WTC11 (cell line): ENCODE results near the gene ST6GALNAC3.

Experiments used
- IRF2 ChIP-seq: sonication (generic); formaldehyde crosslinking; IDR thresholded peaks from 2 replicates; pipeline ENCODE4 v1.8.0; 2022; ENCODE audit warnings: low read depth, missing genetic modification reagents, borderline replicate concordance
- JUN ChIP-seq: sonication (generic); formaldehyde crosslinking; IDR thresholded peaks from 2 replicates; pipeline ENCODE4 v1.8.0; 2023; ENCODE audit warnings: mild to moderate bottlenecking, missing genetic modification reagents
- TCF7 ChIP-seq: sonication (generic); formaldehyde crosslinking; IDR thresholded peaks from 2 replicates; pipeline ENCODE4 v1.8.0; 2022; ENCODE audit warnings: mild to moderate bottlenecking, low read depth, missing genetic modification reagents, moderate library complexity
- TF ChIP-seq, protein P1 (sequence below): fragments of 200-600 bp; IDR thresholded peaks from 2 replicates; pipeline ENCODE4 v1.8.0; 2022; ENCODE audit warnings: antibody characterized with exemption
- TF ChIP-seq, protein P2 (sequence below): sonication (generic); formaldehyde crosslinking; IDR thresholded peaks from 2 replicates; pipeline ENCODE4 v1.8.1; 2023; ENCODE audit warnings: mild to moderate bottlenecking, missing genetic modification reagents
- TF ChIP-seq, protein P3 (sequence below): sonication (generic); formaldehyde crosslinking; conservative IDR thresholded peaks from 2 replicates; pipeline ENCODE4 v1.8.1; 2022; ENCODE audit warnings: mild to moderate bottlenecking, missing genetic modification reagents
- TF ChIP-seq, protein P4 (sequence below): sonication (generic); formaldehyde crosslinking; IDR thresholded peaks from 2 replicates; pipeline ENCODE4 v1.8.0; 2022; ENCODE audit warnings: mild to moderate bottlenecking, missing genetic modification reagents
- TF ChIP-seq, protein P5 (sequence below): sonication (generic); formaldehyde crosslinking; IDR thresholded peaks from 2 replicates; pipeline ENCODE4 v1.8.1; 2023; ENCODE audit warnings: mild to moderate bottlenecking, missing genetic modification reagents

DNA sequence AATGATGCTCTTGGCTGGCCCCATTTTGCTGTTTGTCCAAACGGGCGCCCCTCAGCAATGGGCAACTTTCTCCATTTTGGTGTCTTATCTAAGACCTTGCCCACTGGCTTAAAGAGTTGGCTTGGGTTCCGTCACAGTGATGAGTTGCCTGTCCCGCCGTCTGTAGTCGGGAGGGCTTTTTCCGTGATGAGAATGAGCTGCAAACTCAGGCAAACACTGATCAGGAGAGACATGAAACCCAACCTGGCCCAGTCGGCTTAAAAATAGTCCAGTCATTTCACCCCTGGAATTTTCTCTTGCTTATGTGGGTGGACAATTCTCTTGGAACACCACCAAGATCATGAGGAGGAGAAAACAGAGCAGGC is 79.3 kb downstream of the ST6GALNAC3 start:
- TF ChIP-seq, protein P1, sequence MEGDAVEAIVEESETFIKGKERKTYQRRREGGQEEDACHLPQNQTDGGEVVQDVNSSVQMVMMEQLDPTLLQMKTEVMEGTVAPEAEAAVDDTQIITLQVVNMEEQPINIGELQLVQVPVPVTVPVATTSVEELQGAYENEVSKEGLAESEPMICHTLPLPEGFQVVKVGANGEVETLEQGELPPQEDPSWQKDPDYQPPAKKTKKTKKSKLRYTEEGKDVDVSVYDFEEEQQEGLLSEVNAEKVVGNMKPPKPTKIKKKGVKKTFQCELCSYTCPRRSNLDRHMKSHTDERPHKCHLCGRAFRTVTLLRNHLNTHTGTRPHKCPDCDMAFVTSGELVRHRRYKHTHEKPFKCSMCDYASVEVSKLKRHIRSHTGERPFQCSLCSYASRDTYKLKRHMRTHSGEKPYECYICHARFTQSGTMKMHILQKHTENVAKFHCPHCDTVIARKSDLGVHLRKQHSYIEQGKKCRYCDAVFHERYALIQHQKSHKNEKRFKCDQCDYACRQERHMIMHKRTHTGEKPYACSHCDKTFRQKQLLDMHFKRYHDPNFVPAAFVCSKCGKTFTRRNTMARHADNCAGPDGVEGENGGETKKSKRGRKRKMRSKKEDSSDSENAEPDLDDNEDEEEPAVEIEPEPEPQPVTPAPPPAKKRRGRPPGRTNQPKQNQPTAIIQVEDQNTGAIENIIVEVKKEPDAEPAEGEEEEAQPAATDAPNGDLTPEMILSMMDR = no peak
- TF ChIP-seq JUN (CRISPR knock-in tag) (no peak), TCF7 (no peak), IRF2 (CRISPR knock-in tag) (no peak)
- TF ChIP-seq, protein P2, sequence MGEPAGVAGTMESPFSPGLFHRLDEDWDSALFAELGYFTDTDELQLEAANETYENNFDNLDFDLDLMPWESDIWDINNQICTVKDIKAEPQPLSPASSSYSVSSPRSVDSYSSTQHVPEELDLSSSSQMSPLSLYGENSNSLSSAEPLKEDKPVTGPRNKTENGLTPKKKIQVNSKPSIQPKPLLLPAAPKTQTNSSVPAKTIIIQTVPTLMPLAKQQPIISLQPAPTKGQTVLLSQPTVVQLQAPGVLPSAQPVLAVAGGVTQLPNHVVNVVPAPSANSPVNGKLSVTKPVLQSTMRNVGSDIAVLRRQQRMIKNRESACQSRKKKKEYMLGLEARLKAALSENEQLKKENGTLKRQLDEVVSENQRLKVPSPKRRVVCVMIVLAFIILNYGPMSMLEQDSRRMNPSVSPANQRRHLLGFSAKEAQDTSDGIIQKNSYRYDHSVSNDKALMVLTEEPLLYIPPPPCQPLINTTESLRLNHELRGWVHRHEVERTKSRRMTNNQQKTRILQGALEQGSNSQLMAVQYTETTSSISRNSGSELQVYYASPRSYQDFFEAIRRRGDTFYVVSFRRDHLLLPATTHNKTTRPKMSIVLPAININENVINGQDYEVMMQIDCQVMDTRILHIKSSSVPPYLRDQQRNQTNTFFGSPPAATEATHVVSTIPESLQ (CRISPR knock-in tag) = no peak
- TF ChIP-seq, protein P3, sequence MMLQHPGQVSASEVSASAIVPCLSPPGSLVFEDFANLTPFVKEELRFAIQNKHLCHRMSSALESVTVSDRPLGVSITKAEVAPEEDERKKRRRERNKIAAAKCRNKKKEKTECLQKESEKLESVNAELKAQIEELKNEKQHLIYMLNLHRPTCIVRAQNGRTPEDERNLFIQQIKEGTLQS = no peak
- TF ChIP-seq, protein P4, sequence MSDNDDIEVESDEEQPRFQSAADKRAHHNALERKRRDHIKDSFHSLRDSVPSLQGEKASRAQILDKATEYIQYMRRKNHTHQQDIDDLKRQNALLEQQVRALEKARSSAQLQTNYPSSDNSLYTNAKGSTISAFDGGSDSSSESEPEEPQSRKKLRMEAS (CRISPR knock-in tag) = no peak
- TF ChIP-seq, protein P5, sequence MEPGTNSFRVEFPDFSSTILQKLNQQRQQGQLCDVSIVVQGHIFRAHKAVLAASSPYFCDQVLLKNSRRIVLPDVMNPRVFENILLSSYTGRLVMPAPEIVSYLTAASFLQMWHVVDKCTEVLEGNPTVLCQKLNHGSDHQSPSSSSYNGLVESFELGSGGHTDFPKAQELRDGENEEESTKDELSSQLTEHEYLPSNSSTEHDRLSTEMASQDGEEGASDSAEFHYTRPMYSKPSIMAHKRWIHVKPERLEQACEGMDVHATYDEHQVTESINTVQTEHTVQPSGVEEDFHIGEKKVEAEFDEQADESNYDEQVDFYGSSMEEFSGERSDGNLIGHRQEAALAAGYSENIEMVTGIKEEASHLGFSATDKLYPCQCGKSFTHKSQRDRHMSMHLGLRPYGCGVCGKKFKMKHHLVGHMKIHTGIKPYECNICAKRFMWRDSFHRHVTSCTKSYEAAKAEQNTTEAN = no peak
